Endothelial cell of umbilical vein (primary cell): ENCODE results near the gene LMO1. TPM values are rescaled to one million over a fixed set of nuclear protein-coding genes. Genes with fewer than 3 reads are reported as not detected.

Source experiments
- BruUV-seq: library from RNA; stranded (reverse); fragments of 400-500 nt; replicated peaks from 2 replicates; lab custom pipeline; 2021; lab: Mats Ljungman, UMichigan
- CTCF ChIA-PET: fragments of 300-600, 350-600 bp; sonication (Branson Sonifier 250); formaldehyde crosslinking; loops from one replicate; lab custom pipeline; 2021; ENCODE audit warnings: antibody characterized with exemption, inconsistent platforms; lab: Charles Lee
- POLR2A ChIA-PET: fragments of 300-600, 350-600 bp; sonication (Branson Sonifier 250); formaldehyde crosslinking; loops from one replicate; lab custom pipeline; 2021; ENCODE audit warnings: antibody characterized with exemption, inconsistent platforms; lab: Charles Lee
- DNase-seq: peaks from one replicate; pipeline ENCODE4 v3.0.0-alpha.2; 2011; ENCODE audit warnings: low read depth, low spot score
- FAIRE-seq: peaks from 2 replicates; lab custom pipeline; 2011; peaks lifted over from hg19 to GRCh38; lab: Jason Lieb, UNC
- H2AFZ ChIP-seq: 2 replicates; pipeline ENCODE4 v1.6.0; 2012; ENCODE audit warnings: low read depth, low read length, control low read depth, inconsistent platforms
- H3K27ac ChIP-seq: 2 replicates; pipeline ENCODE4 v1.5.1; 2011; ENCODE audit warnings: low read depth, mild to moderate bottlenecking, control low read depth, low read length, moderate library complexity; ENCODE audit not compliant: insufficient read depth
- H3K27me3 ChIP-seq, 2 experiments: 2 replicates each; pipeline versions ENCODE4 v1.6.0 to v1.6.1; 2011; ENCODE audit warnings: low read length in 2 of 2, mixed read lengths in 1 of 2; ENCODE audit not compliant: control insufficient read depth in 2 of 2, insufficient read depth in 2 of 2
- H3K36me3 ChIP-seq, 2 experiments: 2 replicates in 1 of 2; 3 replicates in 1 of 2; pipeline ENCODE4 v1.5.1; 2011; ENCODE audit warnings: low read length in 2 of 2, mild to moderate bottlenecking in 1 of 2, moderate library complexity in 1 of 2; ENCODE audit not compliant: control insufficient read depth in 2 of 2, insufficient read depth in 2 of 2; ENCODE audit errors: extremely low read depth in 1 of 2
- H3K4me1 ChIP-seq: 3 replicates; pipeline ENCODE4 v1.5.1; 2011; ENCODE audit warnings: mild to moderate bottlenecking, low read length; ENCODE audit not compliant: control insufficient read depth, insufficient read depth; ENCODE audit errors: extremely low read depth
- H3K4me2 ChIP-seq: 2 replicates; pipeline ENCODE4 v1.6.1; 2011; ENCODE audit warnings: low read length, control low read depth, mixed read lengths; ENCODE audit not compliant: insufficient read depth
- H3K4me3 ChIP-seq, 3 experiments: fragments of 200-600 bp in 1 of 3; sonication (generic), shearing (Covaris generic) in 1 of 3; replicated peaks in 1 of 3; 2 replicates each; pipeline ENCODE4 v1.5.1; 2011 to 2016; ENCODE audit warnings: control low read depth in 3 of 3, low read length in 3 of 3, mild to moderate bottlenecking in 2 of 3, inconsistent platforms in 1 of 3, low read depth in 1 of 3, moderate library complexity in 1 of 3; ENCODE audit not compliant: insufficient read depth in 1 of 3
- H3K79me2 ChIP-seq: 2 replicates; pipeline ENCODE4 v1.6.0; 2012; ENCODE audit warnings: low read length, inconsistent platforms; ENCODE audit not compliant: control insufficient read depth, insufficient read depth
- H3K9ac ChIP-seq: replicated peaks from 2 replicates; pipeline ENCODE3; 2011; ENCODE audit warnings: low read length, control low read depth; ENCODE audit not compliant: insufficient read depth; ENCODE audit errors: extremely low read depth
- H3K9me1 ChIP-seq: replicated peaks from 3 replicates; pipeline ENCODE4 v1.6.0; 2011; ENCODE audit warnings: mild to moderate bottlenecking, low read length; ENCODE audit not compliant: control insufficient read depth, insufficient read depth; ENCODE audit errors: extremely low read depth
- H3K9me3 ChIP-seq: replicated peaks from 2 replicates; pipeline ENCODE4 v1.5.1; 2012; ENCODE audit warnings: low read length, inconsistent platforms; ENCODE audit not compliant: control insufficient read depth, insufficient read depth
- H4K20me1 ChIP-seq: replicated peaks from 2 replicates; pipeline ENCODE3; 2011; ENCODE audit warnings: mild to moderate bottlenecking, low read length; ENCODE audit not compliant: control insufficient read depth, insufficient read depth; ENCODE audit errors: extremely low read depth
- JUN ChIP-seq: IDR thresholded peaks from 2 replicates; pipeline ENCODE4 v1.6.1; 2011; ENCODE audit warnings: borderline replicate concordance, low read depth; ENCODE audit not compliant: insufficient read length, insufficient read depth
- MYC ChIP-seq: IDR thresholded peaks from one replicate; pipeline ENCODE4 v1.6.1; 2011; ENCODE audit warnings: mild to moderate bottlenecking, low read depth, low read length
- POLR2A ChIP-seq: IDR thresholded peaks from 2 replicates; pipeline ENCODE4 v1.6.1; 2012; ENCODE audit warnings: low read depth, mild to moderate bottlenecking, control low read depth, low read length
- dilution Hi-C: fragments of 300-500 bp; cut with MboI; formaldehyde crosslinking; loops from one replicate; pipeline ENCODE4 v1.15.0; 2019; ENCODE audit warnings: low sequenced_read_pairs; ENCODE audit not compliant: extremely low pct_ligation_motif_present
- intact Hi-C: fragments of 100-400 bp; cut with micrococcal nuclease; formaldehyde crosslinking; loops from one replicate; pipeline ENCODE4 v1.10.0; 2022
- polyA plus RNA-seq, 4 experiments: library from polyadenylated mRNA; depleted of rRNA in 3 of 4; stranded (reverse) in 3 of 4; unstranded in 1 of 4; fragments of >200 nt; gene quantifications; 2 replicates each; pipeline versions ENCODE4 v1.2.1 to v1.2.3, GENCODE V29; 2011 to 2012; ENCODE audit warnings: missing spikeins in 1 of 4
- total RNA-seq: library from RNA; stranded (reverse); gene quantifications from 2 replicates; pipeline ENCODE4 v1.2.3, GENCODE V29; 2021

Gene LMO1
- total and polyA plus RNA-seq, 2 donors (not counting 3 experiments of a cell fraction or from before 2014, with no cell fraction given) = not detected

DNA sequence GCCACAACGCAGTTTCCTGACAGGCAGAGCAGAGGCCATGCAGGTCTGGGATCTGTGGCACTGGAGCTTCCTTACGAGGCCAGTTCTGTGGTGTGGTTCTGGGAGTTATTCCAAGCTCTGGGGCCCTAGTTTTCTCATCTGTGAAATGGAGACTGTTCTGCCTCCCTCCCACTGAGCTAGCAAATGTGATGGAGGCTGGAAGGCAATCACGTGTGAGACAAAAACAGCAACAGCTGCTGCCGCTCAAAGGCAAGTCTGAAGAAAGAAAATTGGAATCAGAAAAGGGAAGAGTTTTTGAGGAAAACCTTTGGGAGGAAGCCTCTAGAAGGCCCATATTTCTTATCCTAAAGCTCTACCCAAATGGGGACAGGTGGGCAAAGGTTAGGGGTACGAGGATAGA, 86.5 kb downstream of the LMO1 start:
- DNase-seq (no peak), FAIRE-seq (no peak)
- no peaks in the 10 kb centered on the region for H3K79me2 ChIP-seq
- no peaks in the 10 kb centered on the region for H4K20me1 ChIP-seq
- BruUV-seq = no TSS peak
- no peak overlapping the region for H3K4me3 ChIP-seq
- no peaks in the 10 kb centered on the region for H3K36me3 ChIP-seq
- H3K9ac ChIP-seq = no peak overlapping the region
- peaks cover 0 to 4% of the 10 kb centered on the region in 2 experiments for H3K27me3 ChIP-seq
- H3K4me1 ChIP-seq = no peaks in the 10 kb centered on the region
- CTCF ChIA-PET = no interaction called here
- intact Hi-C loops = no loop called here
- no peaks in the 10 kb centered on the region for H3K9me1 ChIP-seq
- H3K9me3 ChIP-seq = no peaks in the 10 kb centered on the region
- TF ChIP-seq POLR2A (no peak), MYC (no peak), JUN (no peak)
- dilution Hi-C loops = no loop called here
- H2AFZ ChIP-seq = no peak overlapping the region
- POLR2A ChIA-PET = no interaction called here
- H3K4me2 ChIP-seq = no peak overlapping the region
- H3K27ac ChIP-seq = no peak overlapping the region

Other genes with a start within 250 kb of the LMO1 start
- 3.9 and 4.9 TPM in 2 replicates for gene TUB, start 182.7 kb downstream of the LMO1 start, total RNA-seq
- 2.3 and 2.5 TPM in 2 replicates for gene TUB, start 182.7 kb downstream of the LMO1 start, polyA plus RNA-seq
- gene RIC3, start 94.9 kb downstream of the LMO1 start, total RNA-seq = not detected in 2 replicates
- not detected in 2 replicates for gene RIC3, start 94.9 kb downstream of the LMO1 start, polyA plus RNA-seq